Tibial nerve (tissue), 4 donors: ENCODE results near the gene TOX2. TPM values are rescaled to one million over a fixed set of nuclear protein-coding genes. Genes with fewer than 3 reads are reported as not detected.

Experiments used
- DNase-seq, 2 donors: peaks; one replicate each; pipeline ENCODE4 v3.0.0-alpha.2; 2019; ENCODE audit warnings: low spot score in 2 of 2
- H3K27ac ChIP-seq, 4 donors: fragments of 200-600 bp; sonication (generic) in 3 of 4; one replicate each; pipeline ENCODE4 v1.5.1; 2017 to 2019; ENCODE audit warnings: mild to moderate bottlenecking in 1 of 4
- H3K27me3 ChIP-seq, 2 donors: fragments of 200-600 bp; sonication (generic) in 1 of 2; one replicate each; pipeline versions ENCODE4 v1.5.1 to v1.6.0; 2017 to 2019
- H3K36me3 ChIP-seq, 3 donors: fragments of 200-600 bp; sonication (generic); one replicate each; pipeline ENCODE4 v1.5.1; 2018 to 2019
- H3K4me1 ChIP-seq, 4 donors: fragments of 200-600 bp; sonication (generic) in 3 of 4; one replicate each; pipeline ENCODE4 v1.5.1; 2017 to 2019
- H3K4me3 ChIP-seq, 4 donors: fragments of 200-600 bp; sonication (generic) in 3 of 4; one replicate each; pipeline ENCODE4 v1.5.1; 2017 to 2019; ENCODE audit warnings: mild to moderate bottlenecking in 1 of 4, moderate library complexity in 1 of 4
- H3K9me3 ChIP-seq, 4 donors: fragments of 200-600 bp; sonication (generic) in 3 of 4; one replicate each; pipeline ENCODE4 v1.5.1; 2017 to 2019
- CTCF ChIP-seq, 5 experiments: fragments of 200-600 bp in 3 of 5; fragments of 450-650 bp in 2 of 5; sonication (generic) in 3 of 5; IDR thresholded peaks; one replicate each; pipeline ENCODE4 v1.5.1; 2016 to 2019; ENCODE audit warnings: antibody characterized with exemption in 5 of 5, mild to moderate bottlenecking in 3 of 5, moderate library complexity in 2 of 5
- EP300 ChIP-seq, 2 donors: sonication (generic); formaldehyde crosslinking; IDR thresholded peaks; one replicate each; pipeline ENCODE4 v1.6.1; 2017; ENCODE audit warnings: antibody characterized with exemption in 2 of 2, mild to moderate bottlenecking in 1 of 2
- POLR2A ChIP-seq, 2 donors: fragments of 450-650 bp; IDR thresholded peaks; one replicate each; pipeline ENCODE4 v1.6.1; 2017; ENCODE audit warnings: antibody characterized with exemption in 2 of 2, mild to moderate bottlenecking in 2 of 2, moderate library complexity in 2 of 2
- WGBS, 2 donors: methylation state at CpG; one replicate each; pipeline ENCODE4 v1.1.5; 2018; 5-methylcytosine and 5-hydroxymethylcytosine counted together
- total RNA-seq, 4 donors: library from RNA; depleted of rRNA; stranded (reverse); fragments of >200 nt; gene quantifications; one replicate each; pipeline ENCODE4 v1.1.0, GENCODE V29; 2016

The TOX2 gene
- total RNA-seq, 4 donors from 2014 or later, result 1.3 to 3.3 (median 1.9) TPM

DNA sequence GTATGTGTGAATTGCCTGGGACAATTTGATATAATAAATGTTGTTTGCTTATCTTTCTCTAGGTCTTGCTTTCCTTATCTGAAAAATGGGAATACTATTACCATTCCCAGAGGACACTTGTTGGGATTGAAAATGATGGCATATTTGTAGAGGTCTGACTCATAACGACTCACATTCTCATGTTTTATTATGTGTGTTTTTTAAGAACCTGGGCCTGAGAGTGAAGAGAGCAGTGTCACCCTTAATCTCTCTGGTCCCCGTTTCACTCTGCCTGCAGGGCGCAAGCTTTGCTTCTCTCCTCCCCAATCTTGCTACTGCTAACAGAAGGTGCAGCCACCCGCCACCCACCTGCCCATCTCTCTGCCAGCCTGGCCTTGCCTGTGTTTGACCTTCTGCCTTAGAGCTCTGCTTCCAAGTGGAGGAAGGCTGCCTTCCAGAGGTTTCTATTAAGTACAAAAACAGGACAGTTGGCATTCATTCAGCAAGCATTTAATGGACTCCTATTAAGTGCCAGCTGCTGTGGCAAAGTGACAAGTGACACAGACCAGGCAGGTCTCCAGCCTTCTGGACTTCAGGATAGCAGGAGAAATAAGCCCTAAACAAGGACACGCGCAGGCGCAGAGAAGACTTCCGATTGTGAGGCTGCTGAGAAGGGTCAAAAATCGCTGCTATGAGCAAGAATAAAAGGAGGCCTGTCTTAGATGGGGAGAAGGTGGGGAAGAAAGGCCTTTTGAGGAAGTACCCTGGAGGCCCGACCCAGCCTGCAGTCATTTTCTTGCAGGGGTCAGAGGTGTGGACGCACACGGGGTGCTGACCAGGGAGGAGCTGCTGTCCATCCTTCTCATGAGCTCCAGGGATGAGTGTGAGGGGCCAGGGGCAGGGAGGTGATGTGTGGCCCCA is 159.8 kb downstream of the TOX2 start:
- TF ChIP-seq POLR2A (IDR thresholded peaks at IDR 0.05), result no peak
- no peak for TF ChIP-seq CTCF (IDR thresholded peaks at IDR 0.05)
- no peak for TF ChIP-seq EP300 (IDR thresholded peaks at IDR 0.05)
- 55 to 57% methylated on average over 12 of the region's 12 CpGs for WGBS, 2 donors
- no peak overlapping the region for H3K27ac ChIP-seq

DNA sequence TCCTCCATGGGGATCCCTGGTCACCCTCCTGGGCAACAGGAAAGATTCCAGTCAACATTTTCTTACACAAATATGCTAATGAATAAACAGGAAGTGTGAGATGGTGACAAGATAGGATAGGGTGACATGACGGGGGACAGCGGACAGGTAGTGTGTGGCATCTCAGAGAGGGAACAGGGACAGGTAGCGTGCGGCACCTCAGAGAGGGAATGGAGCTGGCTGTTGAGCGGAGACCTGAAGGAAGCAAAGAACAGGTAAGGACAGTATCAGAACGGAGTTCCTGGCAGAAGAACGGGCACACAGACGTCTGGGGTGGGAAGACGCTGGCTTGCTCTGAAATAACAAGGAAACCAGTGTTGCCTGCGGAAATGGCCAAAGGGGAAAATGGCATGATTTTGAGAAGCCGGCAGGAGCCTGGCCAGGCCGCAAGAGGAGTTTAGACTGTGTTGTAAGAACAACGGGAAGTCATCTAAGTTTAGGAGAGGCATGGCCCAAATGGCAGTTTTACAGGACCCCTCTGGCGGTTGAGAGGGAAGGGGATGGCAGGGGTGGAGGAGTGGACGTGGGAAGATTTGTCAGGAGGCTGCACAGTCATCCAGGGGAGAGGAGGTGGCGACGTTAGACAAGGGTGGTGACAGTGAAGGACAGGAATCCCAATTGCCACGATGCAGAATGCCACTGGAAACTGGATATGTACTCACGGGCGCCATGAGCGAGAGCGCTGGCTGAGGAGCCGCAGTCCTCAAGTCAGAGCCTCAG is 160.7 kb downstream of the TOX2 start:
- Histone ChIP-seq H3K27me3 (no peaks in the 10 kb centered on the region), H3K4me1 (no peaks in the 10 kb centered on the region), H3K9me3 (no peaks in the 10 kb centered on the region), H3K4me3 (no peak overlapping the region), H3K27ac (no peak overlapping the region), H3K36me3 (no peaks in the 10 kb centered on the region)
- WGBS, 2 donors, result 83% methylated on average over 23 of the region's 23 CpGs
- DNase-seq, result no peak
- TF ChIP-seq CTCF (IDR thresholded peaks at IDR 0.05), result no peak
- TF ChIP-seq EP300 (IDR thresholded peaks at IDR 0.05), result no peak
- no peak for TF ChIP-seq POLR2A (IDR thresholded peaks at IDR 0.05)

More for the DNA sequence above, 159.8 kb downstream of the TOX2 start:
- Histone ChIP-seq H3K9me3 (no peaks in the 10 kb centered on the region), H3K36me3 (no peaks in the 10 kb centered on the region), H3K27me3 (no peaks in the 10 kb centered on the region), H3K4me1 (no peaks in the 10 kb centered on the region), H3K4me3 (no peak overlapping the region)
- no peak for DNase-seq

- no peaks in the 10 kb centered on the region for H3K9me3 ChIP-seq
- WGBS, 2 donors, result 92 to 94% methylated on average over 5 of the region's 5 CpGs
- H3K27ac ChIP-seq, result no peak overlapping the region
- TF ChIP-seq POLR2A (IDR thresholded peaks at IDR 0.05), result no peak
- no peak for TF ChIP-seq CTCF (IDR thresholded peaks at IDR 0.05)
- no peak for DNase-seq
- no peak overlapping the region for H3K4me3 ChIP-seq
- no peaks in the 10 kb centered on the region for H3K36me3 ChIP-seq
- no peaks in the 10 kb centered on the region for H3K4me1 ChIP-seq
- H3K27me3 ChIP-seq, result no peaks in the 10 kb centered on the region
Observed at GRCh38 chr20:44075950-44076232, 161.2 kb downstream of the TOX2 start.

- Histone ChIP-seq H3K4me3 (no peak overlapping the region), H3K27ac (no peak overlapping the region), H3K4me1 (no peaks in the 10 kb centered on the region), H3K9me3 (no peaks in the 10 kb centered on the region), H3K36me3 (no peaks in the 10 kb centered on the region), H3K27me3 (no peaks in the 10 kb centered on the region)
- no peak for DNase-seq
- TF ChIP-seq CTCF (IDR thresholded peaks at IDR 0.05), result no peak
- TF ChIP-seq EP300 (IDR thresholded peaks at IDR 0.05), result no peak
- no peak for TF ChIP-seq POLR2A (IDR thresholded peaks at IDR 0.05)
- 86 to 92% methylated on average over 10 of the region's 10 CpGs for WGBS, 2 donors
Observed at GRCh38 chr20:44079291-44079690, 164.6 kb downstream of the TOX2 start.

DNA sequence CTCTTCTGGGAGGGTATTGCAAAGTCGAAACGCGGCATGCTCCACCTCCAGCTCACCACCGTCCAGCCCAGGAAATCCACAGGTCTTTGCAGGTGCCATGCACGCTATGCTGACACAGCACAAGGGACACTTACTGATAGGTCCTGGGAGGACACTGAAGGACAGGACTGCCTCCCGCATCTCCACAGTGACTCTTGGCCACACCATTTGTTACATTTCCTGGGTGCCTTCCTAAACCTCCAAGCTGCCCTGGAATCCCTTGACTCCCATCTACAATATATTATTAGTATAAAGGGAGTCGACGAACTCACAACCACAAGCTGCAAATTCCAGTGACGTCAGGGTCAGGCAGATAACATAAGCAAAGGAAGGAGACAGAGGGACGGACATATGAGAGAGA is 165.4 kb downstream of the TOX2 start:
- DNase-seq, result no peak
- 68 to 77% methylated on average over 10 of the region's 10 CpGs for WGBS, 2 donors
- no peak overlapping the region for H3K27ac ChIP-seq

More for the DNA sequence above, 165.4 kb downstream of the TOX2 start:
- TF ChIP-seq EP300 (IDR thresholded peaks at IDR 0.05), result no peak
- Histone ChIP-seq H3K4me1 (no peaks in the 10 kb centered on the region), H3K9me3 (no peaks in the 10 kb centered on the region), H3K27me3 (no peaks in the 10 kb centered on the region), H3K4me3 (no peak overlapping the region), H3K36me3 (no peaks in the 10 kb centered on the region)
